ENCODE results near the gene STT3A. TPM values are rescaled to one million over a fixed set of nuclear protein-coding genes. Genes with fewer than 3 reads are reported as not detected.

STT3A gene
- total and polyA plus RNA-seq, 2 donors (not counting 3 experiments of a cell fraction or from before 2014, with no cell fraction given): 236 to 362 TPM

DNA sequence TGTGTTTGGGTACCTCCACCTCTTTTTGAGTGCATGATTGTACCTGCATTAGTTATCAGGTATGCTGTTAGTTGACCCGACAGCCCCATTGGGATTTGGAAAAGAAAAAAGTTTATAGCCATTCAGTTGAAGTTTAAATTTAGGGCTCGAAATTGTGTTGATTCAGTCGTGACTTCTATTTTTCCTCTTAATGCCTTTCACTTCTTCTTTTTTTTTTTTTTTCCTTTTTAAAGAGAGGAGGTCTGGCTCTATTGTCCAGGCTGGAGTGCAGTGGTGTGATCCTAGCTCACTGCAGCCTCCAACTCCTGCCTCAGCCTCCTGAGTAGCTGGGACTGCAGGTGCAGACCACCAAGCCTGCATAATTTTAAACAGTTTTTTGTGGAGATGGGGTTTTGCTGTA, 2.3 kb downstream of the STT3A start:
- Histone ChIP-seq H3K9me3 (replicated peaks; ENCODE audit: control insufficient read depth, insufficient read depth, low read length) (no peaks in the 10 kb centered on the region), H3K9me1 (replicated peaks; ENCODE audit: control insufficient read depth, extremely low read depth, insufficient read depth, low read length) (no peaks in the 10 kb centered on the region), H3K9ac (replicated peaks; ENCODE audit: extremely low read depth, insufficient read depth, low read length) (no peak overlapping the region), H3K4me3 (replicated peaks in 1 of 3; ENCODE audit: insufficient read depth in 1 of 3, low read depth in 1 of 3, low read length in 3 of 3) (no peak overlapping the region), H3K4me2 (ENCODE audit: insufficient read depth, low read length) (no peak overlapping the region), H3K36me3 (ENCODE audit: control insufficient read depth in 2 of 2, extremely low read depth in 1 of 2, insufficient read depth in 2 of 2, low read length in 2 of 2) (peaks cover 6 to 13% of the 10 kb centered on the region in 2 experiments), H3K79me2 (ENCODE audit: control insufficient read depth, insufficient read depth, low read length) (peaks cover 52% of the 10 kb centered on the region), H4K20me1 (replicated peaks; ENCODE audit: control insufficient read depth, extremely low read depth, insufficient read depth, low read length) (no peaks in the 10 kb centered on the region), H3K4me1 (ENCODE audit: control insufficient read depth, extremely low read depth, insufficient read depth, low read length) (peaks cover 8% of the 10 kb centered on the region), H3K27ac (ENCODE audit: insufficient read depth, low read depth, low read length) (no peak overlapping the region), H2AFZ (ENCODE audit: low read depth, low read length) (no peak overlapping the region), H3K27me3 (ENCODE audit: control insufficient read depth in 2 of 2, insufficient read depth in 2 of 2, low read length in 2 of 2) (no peaks in the 10 kb centered on the region)
- BruUV-seq (replicated peaks): no TSS peak
- dilution Hi-C loops (cut with MboI; ENCODE audit: extremely low pct_ligation_motif_present, low sequenced_read_pairs): no loop called here
- DNase-seq (ENCODE audit: low read depth, low spot score): no peak
- no peak for FAIRE-seq
- ChIA-PET POLR2A (no interaction called here), CTCF (no interaction called here)
- TF ChIP-seq GATA2 (IDR thresholded peaks at IDR 0.05; ENCODE audit: insufficient read depth, insufficient read length, low read depth, low read length) (no peak), FOS (IDR thresholded peaks at IDR 0.05; ENCODE audit: borderline replicate concordance, insufficient read depth, low read length) (no peak), EZH2 (IDR thresholded peaks at IDR 0.05; ENCODE audit: borderline replicate concordance, low read depth, low read length, severe bottlenecking) (no peak), JUN (IDR thresholded peaks at IDR 0.05; ENCODE audit: borderline replicate concordance, insufficient read depth, insufficient read length, low read depth) (no peak), POLR2A (IDR thresholded peaks at IDR 0.05; ENCODE audit: low read depth, low read length) (no peak), POLR2AphosphoS5 (IDR thresholded peaks at IDR 0.05; ENCODE audit: insufficient read depth, low read depth, low read length) (no peak), MYC (IDR thresholded peaks at IDR 0.05; ENCODE audit: low read depth, low read length) (no peak)
- TF ChIP-seq, protein P1, sequence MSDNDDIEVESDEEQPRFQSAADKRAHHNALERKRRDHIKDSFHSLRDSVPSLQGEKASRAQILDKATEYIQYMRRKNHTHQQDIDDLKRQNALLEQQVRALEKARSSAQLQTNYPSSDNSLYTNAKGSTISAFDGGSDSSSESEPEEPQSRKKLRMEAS (IDR thresholded peaks at IDR 0.05; ENCODE audit: insufficient read depth, insufficient read length): no peak
- TF ChIP-seq, protein P2, sequence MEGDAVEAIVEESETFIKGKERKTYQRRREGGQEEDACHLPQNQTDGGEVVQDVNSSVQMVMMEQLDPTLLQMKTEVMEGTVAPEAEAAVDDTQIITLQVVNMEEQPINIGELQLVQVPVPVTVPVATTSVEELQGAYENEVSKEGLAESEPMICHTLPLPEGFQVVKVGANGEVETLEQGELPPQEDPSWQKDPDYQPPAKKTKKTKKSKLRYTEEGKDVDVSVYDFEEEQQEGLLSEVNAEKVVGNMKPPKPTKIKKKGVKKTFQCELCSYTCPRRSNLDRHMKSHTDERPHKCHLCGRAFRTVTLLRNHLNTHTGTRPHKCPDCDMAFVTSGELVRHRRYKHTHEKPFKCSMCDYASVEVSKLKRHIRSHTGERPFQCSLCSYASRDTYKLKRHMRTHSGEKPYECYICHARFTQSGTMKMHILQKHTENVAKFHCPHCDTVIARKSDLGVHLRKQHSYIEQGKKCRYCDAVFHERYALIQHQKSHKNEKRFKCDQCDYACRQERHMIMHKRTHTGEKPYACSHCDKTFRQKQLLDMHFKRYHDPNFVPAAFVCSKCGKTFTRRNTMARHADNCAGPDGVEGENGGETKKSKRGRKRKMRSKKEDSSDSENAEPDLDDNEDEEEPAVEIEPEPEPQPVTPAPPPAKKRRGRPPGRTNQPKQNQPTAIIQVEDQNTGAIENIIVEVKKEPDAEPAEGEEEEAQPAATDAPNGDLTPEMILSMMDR (IDR thresholded peaks at IDR 0.05; ENCODE audit: extremely low read depth in 1 of 2, insufficient read depth in 1 of 2, low read depth in 1 of 2, low read length in 2 of 2): no peak
- intact Hi-C loops (cut with micrococcal nuclease): loop anchor here (10.0 kb wide), 2 partner anchors 630 to 700 kb away; partner anchors contain the start of gene ROBO4

Measured in endothelial cell of umbilical vein (primary cell).